Activated CD4-positive, alpha-beta T cell treated with anti-CD3 and anti-CD28 coated beads for 1 hour (primary cell): ENCODE measurements around the gene DSCAML1.

Experiments
- DNase-seq: peaks from one replicate; pipeline ENCODE4 v3.0.0-alpha.2; 2020

Gene DSCAML1

GRCh38 chr11:117538263-117539135, 258.5 kb downstream of the DSCAML1 start:
- DNase-seq = no peak

- DNase-seq = no peak
Measured at GRCh38 chr11:117535850-117536411, 261.1 kb downstream of the DSCAML1 start.

GRCh38 chr11:117535201-117535849, 261.7 kb downstream of the DSCAML1 start:
- DNase-seq = no peak

GRCh38 chr11:117532568-117532967, 264.4 kb downstream of the DSCAML1 start:
- no peak for DNase-seq

- DNase-seq = no peak
Measured at GRCh38 chr11:117529816-117530215, 267.2 kb downstream of the DSCAML1 start.

- no peak for DNase-seq
Measured at GRCh38 chr11:117528097-117528721, 268.8 kb downstream of the DSCAML1 start.

GRCh38 chr11:117527271-117527670, 269.7 kb downstream of the DSCAML1 start:
- no peak for DNase-seq

GRCh38 chr11:117525866-117526542, 271.0 kb downstream of the DSCAML1 start:
- DNase-seq = no peak

- DNase-seq = no peak
Measured at GRCh38 chr11:117524468-117525183, 272.4 kb downstream of the DSCAML1 start.

- no peak for DNase-seq
Measured at GRCh38 chr11:117523680-117524079, 273.3 kb downstream of the DSCAML1 start.

- DNase-seq = no peak
Measured at GRCh38 chr11:117521974-117522373, 275.0 kb downstream of the DSCAML1 start.

GRCh38 chr11:117520966-117521365, 276.1 kb downstream of the DSCAML1 start:
- no peak for DNase-seq

GRCh38 chr11:117520201-117520600, 276.8 kb downstream of the DSCAML1 start:
- DNase-seq = no peak

- DNase-seq = no peak
Measured at GRCh38 chr11:117519590-117519989, 277.4 kb downstream of the DSCAML1 start.

- DNase-seq = no peak
Measured at GRCh38 chr11:117519170-117519569, 277.8 kb downstream of the DSCAML1 start.

GRCh38 chr11:117518455-117518854, 278.6 kb downstream of the DSCAML1 start:
- no peak for DNase-seq

- DNase-seq = no peak
Measured at GRCh38 chr11:117517097-117517496, 279.9 kb downstream of the DSCAML1 start.

- DNase-seq = no peak
Measured at GRCh38 chr11:117515892-117516787, 280.9 kb downstream of the DSCAML1 start.

- DNase-seq = no peak
Measured at GRCh38 chr11:117514256-117514655, 282.8 kb downstream of the DSCAML1 start.

GRCh38 chr11:117513666-117514065, 283.4 kb downstream of the DSCAML1 start:
- no peak for DNase-seq

- DNase-seq = no peak
Measured at GRCh38 chr11:117511931-117512539, 285.0 kb downstream of the DSCAML1 start.
